GM12892 (cell line): ENCODE results near the gene ERICH4.

ENCODE experiments used
- DNase-seq: peaks from one replicate; pipeline ENCODE4 v3.0.0; 2011; ENCODE audit not compliant: insufficient read length
- FAIRE-seq: peaks from 2 replicates; lab custom pipeline; 2011; peaks lifted over from hg19 to GRCh38; lab: Jason Lieb, UNC
- POLR2A ChIP-seq: IDR thresholded peaks from 2 replicates; pipeline ENCODE4 v1.6.1; 2011; ENCODE audit warnings: low read depth, low read length, control low read depth
- POLR2AphosphoS5 ChIP-seq: IDR thresholded peaks from 2 replicates; pipeline ENCODE4 v1.6.1; 2011; ENCODE audit warnings: low read depth, low read length, control low read depth
- TAF1 ChIP-seq: IDR thresholded peaks from 2 replicates; pipeline ENCODE4 v1.6.1; 2011; ENCODE audit warnings: low read depth, mild to moderate bottlenecking, control low read depth, low read length, borderline replicate concordance

The ERICH4 gene

DNA sequence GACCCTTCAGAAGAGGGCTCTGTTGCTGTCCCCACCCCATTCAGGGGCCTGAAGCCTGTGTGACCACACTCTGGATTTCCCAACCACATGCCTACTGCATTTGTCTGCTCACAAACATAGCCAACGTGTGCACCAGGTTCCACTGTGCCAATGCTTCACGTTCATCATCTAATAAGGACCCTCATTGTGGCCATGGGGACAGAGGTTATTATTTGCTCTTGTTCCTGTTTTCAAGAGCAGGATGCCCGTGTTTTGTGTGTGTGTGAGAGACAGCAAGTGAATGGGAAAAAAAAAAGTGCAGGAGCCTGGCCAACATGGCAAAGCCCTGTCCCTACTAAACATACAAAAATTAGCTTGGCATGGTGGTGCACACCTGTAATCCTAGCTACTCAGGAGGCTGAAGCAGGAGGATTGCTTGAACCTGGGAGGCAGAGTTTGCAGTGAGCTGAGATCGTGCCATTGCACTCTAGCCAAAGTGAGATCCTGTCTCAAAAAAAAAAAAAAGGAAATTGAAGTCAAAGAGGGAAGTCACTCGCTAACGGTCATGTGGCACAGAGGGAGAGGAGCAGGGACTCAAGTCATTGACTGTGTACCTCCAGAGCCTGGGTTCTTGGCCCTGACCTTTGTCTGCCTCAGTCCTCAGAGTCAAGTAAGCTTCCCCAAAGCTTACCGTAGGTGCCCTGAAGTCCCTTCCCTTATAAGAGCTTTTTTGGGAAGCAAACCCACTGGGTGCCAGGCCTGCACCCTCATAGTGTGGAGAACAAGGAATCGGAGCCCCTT lies 22.7 kb upstream of the ERICH4 start:
- DNase-seq (no peak), FAIRE-seq (no peak)
- TF ChIP-seq POLR2A = no peak
- TF ChIP-seq POLR2AphosphoS5 = no peak
- TF ChIP-seq TAF1 = no peak

DNA sequence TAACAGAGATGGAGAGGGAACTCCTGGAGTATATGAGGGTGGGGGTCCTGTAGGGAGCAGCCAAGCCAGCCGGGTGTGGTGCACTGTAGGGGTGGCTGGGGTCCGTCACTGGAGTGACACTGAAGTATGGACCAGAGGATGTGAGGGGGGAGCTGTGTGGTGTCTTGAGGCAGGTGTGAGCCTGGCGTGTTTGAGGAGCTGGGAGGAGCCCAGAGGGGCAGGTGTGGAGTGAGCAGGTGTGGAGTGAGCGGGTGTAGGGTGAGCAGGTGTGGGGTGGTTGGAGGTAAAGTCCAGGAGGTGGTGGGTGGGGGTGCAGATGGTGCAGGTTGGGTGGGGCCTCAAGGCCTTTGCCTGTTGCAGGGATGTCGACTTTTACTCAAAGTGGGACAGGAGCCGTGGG lies 21.6 kb upstream of the ERICH4 start:
- TF ChIP-seq POLR2AphosphoS5 (no peak), POLR2A (no peak), TAF1 (no peak)
- FAIRE-seq = no peak
- no peak for DNase-seq

DNA sequence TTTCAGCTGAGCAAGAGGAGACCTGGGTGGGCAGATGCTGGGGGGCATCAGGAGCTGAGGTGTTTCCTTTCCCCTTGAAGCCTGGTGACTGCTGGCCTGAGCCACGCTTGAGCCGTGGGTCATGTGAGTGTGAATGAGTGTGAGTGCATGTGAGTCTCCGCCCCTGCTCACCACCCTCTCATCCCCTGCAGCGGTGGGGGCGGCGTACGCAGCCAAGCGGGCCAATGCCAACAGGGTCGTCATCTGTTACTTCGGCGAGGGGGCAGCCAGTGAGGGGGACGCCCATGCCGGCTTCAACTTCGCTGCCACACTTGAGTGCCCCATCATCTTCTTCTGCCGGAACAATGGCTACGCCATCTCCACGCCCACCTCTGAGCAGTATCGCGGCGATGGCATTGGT lies 21.0 kb upstream of the ERICH4 start:
- no peak for DNase-seq
- FAIRE-seq = no peak
- TF ChIP-seq POLR2A (no peak), TAF1 (no peak), POLR2AphosphoS5 (no peak)

DNA sequence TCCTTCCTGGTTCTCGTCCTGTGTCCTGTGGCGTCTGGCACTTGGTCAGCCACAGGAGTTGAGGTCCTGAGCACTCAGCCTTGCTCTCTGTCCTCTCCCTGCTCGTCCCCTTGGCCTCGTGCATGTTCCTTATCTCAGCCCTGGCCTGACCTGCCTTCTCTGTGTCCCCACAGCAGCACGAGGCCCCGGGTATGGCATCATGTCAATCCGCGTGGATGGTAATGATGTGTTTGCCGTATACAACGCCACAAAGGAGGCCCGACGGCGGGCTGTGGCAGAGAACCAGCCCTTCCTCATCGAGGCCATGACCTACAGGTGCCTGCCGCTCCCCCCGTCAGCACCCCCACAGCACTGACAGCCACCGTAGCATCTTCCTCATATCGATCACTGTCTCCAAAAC lies 20.5 kb upstream of the ERICH4 start:
- DNase-seq (no peak), FAIRE-seq (no peak)
- TF ChIP-seq POLR2A (no peak), POLR2AphosphoS5 (no peak), TAF1 (no peak)

DNA sequence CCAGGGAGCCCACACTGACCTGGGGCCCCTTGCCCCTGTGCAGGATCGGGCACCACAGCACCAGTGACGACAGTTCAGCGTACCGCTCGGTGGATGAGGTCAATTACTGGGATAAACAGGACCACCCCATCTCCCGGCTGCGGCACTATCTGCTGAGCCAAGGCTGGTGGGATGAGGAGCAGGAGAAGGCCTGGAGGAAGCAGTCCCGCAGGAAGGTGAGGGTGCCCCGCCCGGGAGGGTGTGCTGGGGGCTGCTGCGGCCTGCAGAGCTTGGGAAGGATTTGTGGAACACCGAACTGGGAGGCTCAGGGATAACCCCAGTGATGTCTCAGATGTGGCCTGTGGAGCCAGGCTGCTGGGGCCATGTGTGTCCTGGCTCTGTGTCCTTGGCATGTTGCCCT lies 20.0 kb upstream of the ERICH4 start:
- FAIRE-seq (no peak), DNase-seq (no peak)
- TF ChIP-seq POLR2AphosphoS5 (no peak), POLR2A (no peak), TAF1 (no peak)

DNA sequence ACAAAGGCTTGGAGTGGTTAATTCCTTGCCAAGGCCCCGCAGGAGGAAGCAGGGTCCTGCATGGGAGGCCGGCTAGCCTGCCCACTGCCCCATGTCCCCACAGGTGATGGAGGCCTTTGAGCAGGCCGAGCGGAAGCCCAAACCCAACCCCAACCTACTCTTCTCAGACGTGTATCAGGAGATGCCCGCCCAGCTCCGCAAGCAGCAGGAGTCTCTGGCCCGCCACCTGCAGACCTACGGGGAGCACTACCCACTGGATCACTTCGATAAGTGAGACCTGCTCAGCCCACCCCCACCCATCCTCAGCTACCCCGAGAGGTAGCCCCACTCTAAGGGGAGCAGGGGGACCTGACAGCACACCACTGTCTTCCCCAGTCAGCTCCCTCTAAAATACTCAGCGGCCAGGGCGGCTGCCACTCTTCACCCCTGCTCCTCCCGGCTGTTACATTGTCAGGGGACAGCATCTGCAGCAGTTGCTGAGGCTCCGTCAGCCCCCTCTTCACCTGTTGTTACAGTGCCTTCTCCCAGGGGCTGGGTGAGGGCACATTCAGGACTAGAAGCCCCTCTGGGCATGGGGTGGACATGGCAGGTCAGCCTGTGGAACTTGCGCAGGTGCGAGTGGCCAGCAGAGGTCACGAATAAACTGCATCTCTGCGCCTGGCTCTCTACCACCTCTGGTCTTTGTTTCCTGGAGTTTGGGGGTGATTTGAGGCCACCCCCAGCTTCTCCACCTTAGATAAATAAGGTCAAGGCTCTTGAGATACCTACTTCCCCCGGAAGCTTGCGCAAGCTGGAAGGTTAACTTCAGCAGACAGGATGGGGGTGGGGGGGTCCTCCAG lies 18.4 kb upstream of the ERICH4 start:
- TF ChIP-seq TAF1 (no peak), POLR2A (no peak), POLR2AphosphoS5 (no peak)
- FAIRE-seq (no peak), DNase-seq (no peak)

DNA sequence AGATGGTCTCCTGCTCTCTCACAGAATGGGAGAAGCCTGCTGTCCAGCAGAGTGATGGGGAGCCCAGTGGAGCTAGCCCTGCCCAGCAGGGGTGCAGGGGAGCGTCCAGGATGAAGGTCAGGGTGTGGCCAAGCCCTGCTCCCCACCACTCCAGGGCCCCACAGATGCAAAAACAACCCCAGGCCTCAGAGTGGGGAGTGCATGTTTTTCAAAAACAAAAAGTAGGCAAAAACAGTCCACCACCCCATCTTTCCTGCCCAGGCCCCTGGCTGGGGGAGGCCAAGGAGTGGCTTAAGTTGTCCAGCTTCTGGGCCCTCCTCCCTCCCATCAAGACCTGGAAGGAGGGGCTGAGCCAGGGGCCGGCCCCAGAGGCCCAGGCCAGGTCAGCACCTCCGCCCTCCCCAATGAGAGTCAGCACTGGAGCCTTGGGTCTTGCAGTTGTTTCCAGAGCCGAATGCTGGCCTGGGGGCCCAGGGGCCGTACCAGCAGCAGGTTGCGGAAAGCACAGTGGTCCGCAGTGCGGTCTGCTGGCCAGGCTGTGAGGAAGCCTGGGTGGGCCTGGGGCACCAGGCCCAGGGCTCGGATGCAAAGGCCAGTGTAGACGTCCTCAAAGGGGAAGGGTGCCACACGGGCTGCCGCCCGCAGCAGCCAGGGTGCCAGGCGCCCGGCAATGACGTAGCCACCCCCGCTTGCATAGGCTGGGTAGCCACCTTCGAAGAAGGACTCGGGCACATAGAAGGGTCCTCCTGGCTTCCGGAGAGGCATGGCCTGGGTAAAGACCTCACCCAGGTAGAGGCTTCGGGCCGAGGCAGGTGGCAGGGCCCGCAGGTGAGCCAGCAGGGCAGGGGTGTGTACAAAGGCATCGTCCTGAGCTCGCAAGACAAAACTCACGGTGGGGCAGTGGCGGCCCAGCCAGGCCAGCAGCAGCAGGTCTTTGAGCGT lies 17.5 kb upstream of the ERICH4 start:
- DNase-seq (no peak), FAIRE-seq (no peak)
- no peak for TF ChIP-seq POLR2A
- TF ChIP-seq POLR2AphosphoS5 = no peak
- TF ChIP-seq TAF1 = no peak

DNA sequence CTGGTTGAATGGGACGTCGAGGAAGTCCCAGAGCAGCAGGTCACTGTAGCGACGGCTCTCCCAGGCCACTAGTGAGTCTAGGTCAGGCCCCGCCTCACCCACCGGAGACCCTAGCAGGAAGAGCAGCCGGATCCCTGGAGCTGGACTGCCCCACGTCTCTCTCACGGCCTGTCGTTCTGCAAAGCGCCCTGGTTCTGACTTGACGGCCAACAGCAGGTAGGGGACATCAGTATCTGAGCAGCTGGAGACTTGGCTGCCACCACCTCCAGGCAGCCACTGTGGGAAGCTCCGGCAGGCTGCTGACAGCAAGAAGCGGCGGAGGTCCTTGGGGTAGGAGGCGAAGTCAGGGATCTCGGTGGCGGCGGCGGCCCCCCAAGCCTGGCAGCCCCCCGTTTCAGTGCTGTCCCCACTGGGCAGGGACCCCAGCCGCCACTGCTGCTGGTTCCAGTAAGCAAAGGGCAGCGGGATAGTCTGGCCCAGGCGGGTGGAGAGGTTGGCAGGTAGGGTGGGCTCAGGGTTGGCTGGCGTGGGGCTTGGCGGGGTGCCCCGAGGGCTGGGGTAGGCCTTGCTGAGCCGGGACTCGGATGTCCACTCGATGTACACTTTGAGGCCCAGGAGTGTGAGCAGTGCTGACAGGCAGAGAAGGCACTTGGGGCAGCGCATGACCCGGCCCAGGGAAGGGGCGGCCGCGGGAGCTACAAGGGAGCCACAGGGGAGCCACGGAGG lies 16.7 kb upstream of the ERICH4 start:
- DNase-seq (no peak), FAIRE-seq (no peak)
- no peak for TF ChIP-seq POLR2AphosphoS5
- TF ChIP-seq TAF1 = no peak
- TF ChIP-seq POLR2A = no peak

DNA sequence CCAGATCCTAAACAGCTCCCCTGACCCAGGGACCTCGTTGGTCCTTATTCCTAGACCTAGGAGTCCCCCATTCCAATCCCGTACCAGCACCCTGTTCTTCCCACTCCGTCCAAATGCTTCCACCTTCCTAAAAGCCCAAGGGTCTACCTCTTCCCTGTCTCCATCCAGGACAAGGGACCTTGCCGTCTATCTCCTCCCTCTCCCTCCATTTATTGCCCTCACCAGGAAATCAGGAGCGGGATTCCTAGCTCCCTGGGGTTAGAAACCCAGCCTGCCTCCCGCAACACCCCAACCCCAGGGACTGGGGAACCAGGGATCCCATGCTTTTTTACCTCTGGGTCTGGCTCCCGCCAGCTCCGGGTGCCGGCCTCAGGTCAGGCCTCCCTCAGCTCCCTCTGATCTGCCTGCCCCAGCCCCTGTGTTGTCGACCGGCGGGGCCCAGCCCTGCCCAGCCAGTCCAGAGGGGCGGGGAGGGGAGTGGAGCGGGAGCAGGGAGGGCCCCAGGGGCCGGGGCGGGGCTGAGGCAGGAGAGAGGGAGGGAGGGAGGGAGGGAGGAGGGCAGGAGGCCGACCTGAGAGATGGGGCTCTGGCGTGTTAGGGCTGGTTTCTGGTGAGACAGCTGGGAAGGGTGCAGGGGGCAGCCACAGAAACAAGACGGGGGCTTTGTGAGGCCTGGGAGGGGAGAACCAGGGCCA lies 15.9 kb upstream of the ERICH4 start, which contains the start of gene B3GNT8:
Gene B3GNT8 (minus strand): TSS at position 423 of the 695 bp plus-strand sequence. CDS start 596 bp downstream, outside the sequence.
- no peak for TF ChIP-seq TAF1
- no peak for TF ChIP-seq POLR2AphosphoS5
- TF ChIP-seq POLR2A = no peak
- FAIRE-seq (no peak), DNase-seq (peak; percentile 52)
